ENCODE measurements around the gene IER2.

Gene IER2

DNA sequence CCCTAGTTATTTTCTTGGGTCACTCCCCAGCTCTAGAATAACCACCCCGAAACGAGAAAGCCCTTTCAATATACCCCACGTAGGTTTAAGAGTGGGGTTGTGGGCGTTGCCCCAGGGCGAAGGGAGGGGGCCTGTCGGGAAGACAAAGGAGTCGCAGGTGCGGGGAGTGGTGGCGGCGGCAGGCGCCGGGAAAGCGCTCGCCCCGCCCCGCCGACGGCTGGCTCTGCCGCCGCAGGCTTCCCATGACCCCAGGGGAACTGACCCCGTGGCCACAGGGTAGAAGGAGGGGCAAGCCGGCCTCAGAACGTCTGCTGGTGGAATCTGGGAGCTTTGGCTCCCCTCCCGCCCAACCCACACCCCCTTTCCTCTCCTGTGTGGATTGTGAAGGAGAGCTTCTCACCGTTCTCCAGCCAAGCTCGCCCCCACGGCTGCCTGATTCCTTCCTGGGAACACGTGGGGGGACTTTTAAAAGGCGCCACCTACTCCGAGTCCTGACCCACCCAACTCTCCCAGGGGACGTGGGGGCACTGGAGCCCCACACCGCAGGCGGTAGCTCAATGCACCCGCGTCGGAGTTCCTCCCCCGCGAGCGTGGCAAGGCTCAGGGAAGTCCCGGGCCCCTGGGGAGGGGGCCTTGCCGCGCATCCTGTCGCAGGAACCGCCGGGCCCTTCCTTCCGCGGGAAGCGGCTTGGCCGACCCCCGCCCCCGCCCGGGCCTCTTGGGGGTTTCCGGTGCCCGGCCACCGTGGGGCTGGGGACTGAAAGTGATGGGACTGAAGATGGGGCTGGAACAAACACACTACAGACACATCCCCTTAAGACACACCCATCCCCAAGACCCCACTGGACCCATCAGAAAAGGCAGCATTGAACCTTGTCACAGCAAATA, 5.5 kb downstream of the IER2 start:
- in situ Hi-C loops (cut with HindIII; ENCODE audit: low sequenced_read_pairs) = no loop called here
- peak overlapping the region; percentile 89 for H3K4me3 ChIP-seq (ENCODE audit: low read depth, low read length)
- DNase-seq (ENCODE audit: low read depth) = no peak
- TF ChIP-seq, protein P1, sequence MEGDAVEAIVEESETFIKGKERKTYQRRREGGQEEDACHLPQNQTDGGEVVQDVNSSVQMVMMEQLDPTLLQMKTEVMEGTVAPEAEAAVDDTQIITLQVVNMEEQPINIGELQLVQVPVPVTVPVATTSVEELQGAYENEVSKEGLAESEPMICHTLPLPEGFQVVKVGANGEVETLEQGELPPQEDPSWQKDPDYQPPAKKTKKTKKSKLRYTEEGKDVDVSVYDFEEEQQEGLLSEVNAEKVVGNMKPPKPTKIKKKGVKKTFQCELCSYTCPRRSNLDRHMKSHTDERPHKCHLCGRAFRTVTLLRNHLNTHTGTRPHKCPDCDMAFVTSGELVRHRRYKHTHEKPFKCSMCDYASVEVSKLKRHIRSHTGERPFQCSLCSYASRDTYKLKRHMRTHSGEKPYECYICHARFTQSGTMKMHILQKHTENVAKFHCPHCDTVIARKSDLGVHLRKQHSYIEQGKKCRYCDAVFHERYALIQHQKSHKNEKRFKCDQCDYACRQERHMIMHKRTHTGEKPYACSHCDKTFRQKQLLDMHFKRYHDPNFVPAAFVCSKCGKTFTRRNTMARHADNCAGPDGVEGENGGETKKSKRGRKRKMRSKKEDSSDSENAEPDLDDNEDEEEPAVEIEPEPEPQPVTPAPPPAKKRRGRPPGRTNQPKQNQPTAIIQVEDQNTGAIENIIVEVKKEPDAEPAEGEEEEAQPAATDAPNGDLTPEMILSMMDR (IDR thresholded peaks at IDR 0.05; ENCODE audit: low read depth, low read length, missing control alignments) = no peak

DNA sequence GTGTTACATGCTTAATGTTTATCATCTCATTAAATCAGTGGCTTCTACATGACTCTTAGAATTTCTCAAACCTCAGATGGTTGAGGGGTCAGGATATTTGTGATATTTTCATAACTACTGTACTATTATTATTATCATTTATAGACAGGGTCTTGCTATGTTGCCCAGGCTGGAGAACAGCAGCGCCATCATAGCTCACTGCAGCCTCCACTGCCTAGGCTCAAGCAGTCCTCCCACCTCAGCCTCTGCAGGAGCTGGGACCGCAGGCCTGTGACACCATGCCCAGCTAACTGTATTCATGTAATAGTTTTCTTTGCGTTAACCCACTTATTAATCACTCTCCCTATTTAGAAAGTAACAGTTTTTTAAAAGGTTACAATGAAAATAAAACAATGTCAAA, 9.5 kb downstream of the IER2 start:
- no peak overlapping the region for H3K4me3 ChIP-seq (ENCODE audit: low read depth, low read length)
- in situ Hi-C loops (cut with HindIII; ENCODE audit: low sequenced_read_pairs) = no loop called here
- no peak for DNase-seq (ENCODE audit: low read depth)
- TF ChIP-seq, protein P1 (IDR thresholded peaks at IDR 0.05; ENCODE audit: low read depth, low read length, missing control alignments) = no peak

DNA sequence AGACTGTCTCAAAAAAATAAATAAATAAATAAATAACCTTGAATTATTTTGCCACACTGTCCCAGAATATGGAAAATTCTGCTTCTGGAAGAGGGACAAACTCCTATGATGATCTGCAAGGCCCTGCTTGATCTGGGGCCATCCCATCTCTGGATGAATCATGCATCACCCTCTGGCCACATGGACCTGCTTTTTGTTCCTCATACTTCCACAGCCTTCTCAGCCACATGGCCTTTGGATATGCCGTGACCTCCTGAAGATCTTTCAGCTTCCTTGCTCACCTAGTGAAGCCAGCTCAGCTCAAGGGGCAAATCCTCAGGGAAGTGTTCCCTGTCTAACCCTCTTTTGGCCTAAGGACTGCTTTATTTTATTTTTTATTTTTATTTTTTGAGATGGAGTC, 10.3 kb downstream of the IER2 start:
- no peak overlapping the region for H3K4me3 ChIP-seq (ENCODE audit: low read depth, low read length)
- TF ChIP-seq, protein P1 (IDR thresholded peaks at IDR 0.05; ENCODE audit: low read depth, low read length, missing control alignments) = no peak
- in situ Hi-C loops (cut with HindIII; ENCODE audit: low sequenced_read_pairs) = no loop called here
- no peak for DNase-seq (ENCODE audit: low read depth)

DNA sequence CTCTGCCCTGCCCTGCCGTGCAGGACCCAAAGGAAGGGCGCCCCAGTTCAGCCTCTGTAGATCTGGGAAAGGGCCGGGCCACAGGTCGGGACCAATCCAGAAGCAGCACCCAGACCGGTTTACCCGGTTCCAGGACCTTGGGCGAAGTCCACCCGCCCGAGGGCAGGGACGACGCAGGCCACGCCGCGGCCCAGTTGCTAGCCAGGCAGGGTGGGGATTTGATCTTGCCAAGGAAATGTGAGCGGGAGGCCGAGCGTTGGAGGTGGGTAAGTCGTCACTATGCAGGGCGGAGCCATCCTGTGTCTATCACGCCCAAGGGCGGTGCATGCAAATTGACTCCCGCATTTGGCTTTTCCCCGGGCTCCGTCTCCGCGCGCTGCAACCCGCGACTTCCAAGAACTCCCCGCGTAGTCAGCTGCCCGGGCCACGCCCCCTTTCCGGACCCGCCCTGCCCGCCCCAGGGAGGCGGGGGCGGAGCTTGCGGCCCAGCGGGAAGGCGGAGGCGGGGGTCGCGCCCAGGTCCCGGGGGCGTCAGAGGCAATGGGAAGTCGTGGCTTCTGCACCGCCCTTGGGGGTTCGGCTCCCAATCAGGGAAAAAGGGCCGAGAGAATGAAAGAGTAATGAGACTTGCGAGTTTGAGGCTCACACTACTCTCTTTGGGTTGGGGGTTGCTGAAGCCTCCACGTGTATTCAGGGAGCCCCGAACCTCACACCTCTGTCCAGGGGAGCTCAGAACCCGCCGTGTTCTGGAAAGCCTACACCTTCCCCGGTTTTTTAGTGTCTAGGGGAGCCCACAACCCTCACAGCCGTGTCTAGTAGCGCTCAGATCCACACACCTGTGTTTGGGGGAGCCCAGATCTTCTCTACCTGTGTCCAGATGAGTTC, 12.8 kb downstream of the IER2 start:
- H3K4me3 ChIP-seq (ENCODE audit: low read depth, low read length) = peak overlapping the region; percentile 16
- in situ Hi-C loops (cut with HindIII; ENCODE audit: low sequenced_read_pairs) = no loop called here
- DNase-seq (ENCODE audit: low read depth) = peak; percentile 83
- TF ChIP-seq, protein P1 (IDR thresholded peaks at IDR 0.05; ENCODE audit: low read depth, low read length, missing control alignments) = no peak

DNA sequence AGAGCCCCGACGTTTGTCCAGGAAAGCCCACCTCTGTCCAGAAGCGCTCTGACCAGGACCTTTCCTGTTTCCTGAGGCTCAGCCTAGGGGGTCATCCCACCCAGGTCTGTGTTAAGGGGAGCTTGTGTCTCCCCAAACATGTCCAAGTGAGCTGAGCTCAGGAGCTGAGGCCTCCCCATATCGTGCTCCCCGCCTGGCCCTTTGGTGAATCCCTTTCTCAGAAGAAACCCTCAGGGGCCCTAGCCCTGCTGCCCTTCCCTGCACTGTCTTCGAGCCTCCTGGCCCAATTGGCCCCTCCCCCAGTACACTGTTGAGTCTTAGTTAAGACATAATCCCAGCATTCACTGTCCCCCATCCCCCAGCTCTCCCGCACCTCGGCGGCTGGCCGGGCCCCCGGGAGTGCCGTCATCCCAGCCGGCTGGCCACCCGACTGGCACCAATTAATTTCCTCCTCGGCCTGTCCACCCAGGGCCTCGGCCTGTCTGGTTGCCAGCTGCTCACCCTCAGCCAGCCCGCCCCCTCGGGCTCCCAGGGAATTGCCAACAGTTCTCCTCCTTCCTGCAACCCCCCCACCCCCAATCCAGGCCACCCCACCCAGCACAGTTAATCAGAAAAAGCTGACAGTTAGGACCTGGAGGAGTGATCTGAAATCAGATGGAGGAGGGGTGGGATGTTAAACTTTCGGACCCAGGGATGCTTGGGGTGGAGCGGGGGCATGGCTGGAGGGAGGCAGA, 13.6 kb downstream of the IER2 start:
- no peak for DNase-seq (ENCODE audit: low read depth)

More for the DNA sequence above, 13.6 kb downstream of the IER2 start:
- in situ Hi-C loops (cut with HindIII; ENCODE audit: low sequenced_read_pairs) = no loop called here
- TF ChIP-seq, protein P1 (IDR thresholded peaks at IDR 0.05; ENCODE audit: low read depth, low read length, missing control alignments) = no peak
- no peak overlapping the region for H3K4me3 ChIP-seq (ENCODE audit: low read depth, low read length)

Measured in astrocyte of the cerebellum (primary cell).